AG04450 (cell line): ENCODE results near the gene NOS3. TPM values are rescaled to one million over a fixed set of nuclear protein-coding genes. Genes with fewer than 3 reads are reported as not detected.
A peak's percentile ranks its signal among the peaks of the same experiment; 100 is the strongest.

Source experiments
- CTCF ChIA-PET: fragments of 300-600, 350-600 bp; formaldehyde crosslinking; extraction: SDS; loops from one replicate; lab custom pipeline; 2022; ENCODE audit warnings: antibody characterized with exemption, inconsistent platforms; lab: Charles Lee
- POLR2A ChIA-PET: fragments of 350-600 bp; formaldehyde crosslinking; extraction: SDS; loops from one replicate; lab custom pipeline; 2021; ENCODE audit warnings: antibody characterized with exemption, inconsistent platforms; lab: Yijun Ruan, JAX
- DNase-seq: peaks from one replicate; pipeline ENCODE4 v3.0.0-alpha.2; 2011; ENCODE audit warnings: low read depth, low spot score
- H3K27ac ChIP-seq: one replicate; pipeline ENCODE4 v1.5.1; 2012; ENCODE audit warnings: low read depth, low read length, control low read depth
- H3K27me3 ChIP-seq: one replicate; pipeline ENCODE4 v1.6.0; 2012; ENCODE audit warnings: low read length; ENCODE audit not compliant: control insufficient read depth, insufficient read depth
- H3K4me3 ChIP-seq: 2 replicates; pipeline ENCODE4 v1.5.1; 2011; ENCODE audit warnings: mild to moderate bottlenecking, low read depth, low read length, control low read depth
- H3K9me3 ChIP-seq: 2 replicates; pipeline ENCODE4 v1.5.1; 2012; ENCODE audit warnings: low read length; ENCODE audit not compliant: control insufficient read depth, insufficient read depth
- CTCF ChIP-seq: IDR thresholded peaks from 2 replicates; pipeline ENCODE4 v1.5.1; 2011; ENCODE audit warnings: low read depth, low read length, control low read depth, inconsistent platforms
- polyA plus RNA-seq: library from polyadenylated mRNA; depleted of rRNA; stranded (reverse); fragments of >200 nt; gene quantifications from 2 replicates; pipeline ENCODE4 v1.2.3, GENCODE V29; 2011

Gene NOS3
- polyA plus RNA-seq, 1 experiment = 0.60 TPM

- Histone ChIP-seq H3K27ac (no peak overlapping the region), H3K4me3 (no peak overlapping the region), H3K27me3 (peaks cover 12% of the 10 kb centered on the region), H3K9me3 (no peaks in the 10 kb centered on the region; the same call in 1 of the 2 replicates)
- no peak for DNase-seq
- CTCF ChIA-PET = no interaction called here
- POLR2A ChIA-PET = no interaction called here
- TF ChIP-seq CTCF = no peak
These were observed 32.2 kb upstream of the NOS3 start for GRCh38 chr7:150958597-150958996.

DNA sequence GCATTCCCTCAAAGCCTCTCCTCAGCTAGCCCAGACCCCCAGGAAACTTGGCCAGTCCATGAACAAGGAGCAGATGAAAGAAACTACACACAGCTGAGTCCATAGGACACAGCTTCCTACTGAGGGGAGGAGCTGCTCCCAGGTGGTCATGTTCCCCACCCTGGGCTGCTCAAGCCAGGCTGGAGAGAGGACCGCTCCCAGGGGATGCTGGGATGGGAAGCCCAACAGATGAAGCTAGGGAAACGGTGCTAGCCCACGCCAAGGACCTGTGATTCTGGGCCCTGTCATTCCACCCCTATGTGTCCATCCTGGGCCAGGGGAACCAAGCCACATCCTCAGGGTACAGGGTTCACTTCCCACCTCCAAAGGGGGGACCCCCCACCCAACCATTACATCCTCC lies 31.7 kb upstream of the NOS3 start:
- TF ChIP-seq CTCF = no peak
- ChIA-PET POLR2A (no interaction called here), CTCF (interaction anchor here (1.0 to 5.1 kb wide), 4 partner anchors 16 to 180 kb away, joined by 3 to 78 read pairs (median 4); no protein-coding TSS in a partner anchor)
- no peak overlapping the region for H3K27ac ChIP-seq
- no peaks in the 10 kb centered on the region; the same call in 1 of the 2 replicates for H3K9me3 ChIP-seq
- H3K4me3 ChIP-seq = no peak overlapping the region
- DNase-seq = no peak
- H3K27me3 ChIP-seq = peaks cover 13% of the 10 kb centered on the region

DNA sequence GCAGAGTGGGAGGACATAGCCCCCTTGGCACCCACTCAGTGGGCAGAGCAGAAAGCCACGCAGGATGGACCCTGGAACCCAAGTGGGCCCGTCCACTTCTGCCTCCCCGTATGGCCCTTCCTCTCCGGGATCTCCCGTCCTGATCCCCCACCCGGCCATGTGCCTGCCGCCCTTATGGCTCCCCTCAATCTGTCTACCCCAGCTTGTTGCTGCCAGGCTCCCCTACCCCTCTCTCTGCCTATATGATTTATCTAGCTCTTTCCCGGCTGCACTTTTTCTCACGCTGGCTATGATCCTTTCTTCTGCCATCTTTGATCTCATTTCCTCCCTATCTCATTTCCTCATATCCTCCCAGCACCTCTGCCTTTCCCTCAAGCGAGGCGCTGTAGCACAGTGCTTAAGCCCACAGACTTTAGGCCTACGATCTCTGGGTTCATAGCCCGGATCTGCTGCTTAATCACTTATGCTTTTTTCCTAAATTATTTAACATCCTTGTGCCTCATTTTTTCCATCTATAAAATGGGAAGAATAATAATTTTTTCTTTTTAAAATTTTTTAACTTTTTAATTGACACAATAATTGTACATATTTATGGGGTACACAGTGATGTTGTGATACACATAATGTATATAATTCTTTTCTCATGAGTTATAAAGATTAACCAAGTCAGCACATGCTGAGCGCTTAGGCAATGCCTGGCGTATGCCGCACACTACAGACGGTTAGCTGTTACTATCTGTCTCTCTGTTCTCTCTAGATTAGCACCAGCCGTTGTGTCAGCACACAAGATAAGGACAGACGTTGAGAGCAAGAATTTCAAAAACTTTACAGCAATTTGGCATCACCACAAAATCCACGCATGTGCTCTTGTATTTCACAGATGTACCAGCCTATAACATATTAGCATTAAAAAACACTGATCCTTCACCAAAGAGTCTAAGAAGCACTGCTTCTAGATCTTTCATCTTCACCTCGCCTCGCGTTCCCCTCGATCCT lies 30.8 kb upstream of the NOS3 start:
- peaks cover 20% of the 10 kb centered on the region for H3K27me3 ChIP-seq
- DNase-seq = no peak
- TF ChIP-seq CTCF = no peak
- POLR2A ChIA-PET = no interaction called here
- CTCF ChIA-PET = interaction anchor here (0.6 to 5.1 kb wide), 6 partner anchors 15 to 404 kb away, joined by 3 to 78 read pairs (median 4); partner anchors contain the start of gene NOS3
- H3K4me3 ChIP-seq = no peak overlapping the region
- H3K9me3 ChIP-seq = no peaks in the 10 kb centered on the region; the same call in 1 of the 2 replicates
- no peak overlapping the region for H3K27ac ChIP-seq

DNA sequence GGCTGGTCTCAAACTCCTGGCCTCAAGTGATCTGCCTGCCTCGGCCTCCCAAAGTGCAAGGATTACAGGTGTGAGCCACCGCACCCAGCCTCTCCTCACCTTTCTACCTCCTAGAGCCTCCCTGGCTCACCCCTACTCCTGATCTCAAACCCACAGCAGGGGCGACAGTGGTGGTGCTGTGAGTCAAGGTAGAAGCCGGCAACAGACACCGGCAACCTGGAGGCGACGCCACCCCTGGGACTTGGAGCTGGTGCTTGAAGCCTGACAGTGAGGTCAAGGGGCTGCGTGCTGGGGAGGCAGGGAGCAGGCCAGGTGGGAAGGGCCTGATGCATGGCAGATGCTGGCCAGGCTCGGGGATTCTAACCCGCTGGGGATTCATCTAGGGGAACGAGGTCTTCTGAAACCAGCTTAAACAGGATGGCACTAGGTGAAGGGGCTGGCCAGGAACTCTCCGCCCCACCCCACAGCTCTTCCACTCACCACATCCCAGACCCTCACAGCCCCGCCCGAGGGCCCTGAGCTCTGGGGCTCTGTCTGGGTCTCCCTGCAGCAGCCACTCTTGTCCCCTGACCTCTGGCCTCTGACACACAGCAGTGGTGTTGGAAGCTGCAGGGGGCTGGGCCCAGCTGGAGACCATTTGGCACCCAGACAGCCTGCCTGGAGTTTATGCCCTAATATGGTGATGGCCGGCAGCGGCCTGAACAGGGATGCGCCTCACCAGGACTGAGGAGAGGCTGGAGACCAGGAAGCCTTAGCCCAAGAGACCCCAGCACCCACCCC lies 29.1 kb upstream of the NOS3 start:
- Histone ChIP-seq H3K27ac (peak overlapping the region; percentile 57), H3K9me3 (no peaks in the 10 kb centered on the region; the same call in 1 of the 2 replicates), H3K4me3 (no peak overlapping the region), H3K27me3 (peaks cover 29% of the 10 kb centered on the region)
- ChIA-PET POLR2A (no interaction called here), CTCF (interaction anchor here (0.9 to 5.1 kb wide), 12 partner anchors 8 to 181 kb away, joined by 4 to 78 read pairs (median 6); partner anchors contain the start of gene NOS3)
- DNase-seq = no peak
- TF ChIP-seq CTCF = no peak
